H1 (cell line): ENCODE results near the gene CAGE1. TPM values are rescaled to one million over a fixed set of nuclear protein-coding genes. Genes with fewer than 3 reads are reported as not detected.

Source experiments
- CTCF ChIA-PET: fragments of 300-600 bp; sonication (Branson Sonifier 250); formaldehyde crosslinking; loops from one replicate; lab custom pipeline; 2021; ENCODE audit not compliant: partially characterized antibody; lab: Charles Lee
- POLR2A ChIA-PET: fragments of 300-600 bp; sonication (Branson Sonifier 250); formaldehyde crosslinking; loops from one replicate; lab custom pipeline; 2021; ENCODE audit warnings: inconsistent platforms; ENCODE audit not compliant: partially characterized antibody; lab: Charles Lee
- DNase-seq, 2 experiments: peaks; one replicate each; pipeline versions ENCODE4 v3.0.0 to v3.0.0-alpha.2; 2010 to 2022; ENCODE audit warnings: low spot score in 2 of 2, low read depth in 1 of 2, mixed read lengths in 1 of 2
- FAIRE-seq: peaks from 2 replicates; lab custom pipeline; 2011; peaks lifted over from hg19 to GRCh38; lab: Jason Lieb, UNC
- H2AFZ ChIP-seq: 2 replicates; pipeline ENCODE4 v1.8.1; 2012; ENCODE audit warnings: low read length, inconsistent platforms
- H2AK5ac ChIP-seq: 2 replicates; pipeline ENCODE4 v1.6.1; 2013; ENCODE audit warnings: low read depth, low read length
- H2BK120ac ChIP-seq: replicated peaks from 2 replicates; pipeline ENCODE3; 2013; ENCODE audit warnings: low read depth, low read length, inconsistent platforms
- H2BK12ac ChIP-seq: 2 replicates; pipeline ENCODE4 v1.6.1; 2013; ENCODE audit warnings: low read depth, low read length
- H2BK15ac ChIP-seq: 2 replicates; pipeline ENCODE4 v1.6.1; 2013; ENCODE audit warnings: low read length
- H2BK20ac ChIP-seq: 2 replicates; pipeline ENCODE4 v1.6.1; 2013; ENCODE audit warnings: low read length
- H2BK5ac ChIP-seq: 2 replicates; pipeline ENCODE4 v1.6.1; 2013; ENCODE audit warnings: low read depth, low read length
- H3K14ac ChIP-seq: 2 replicates; pipeline ENCODE4 v1.6.1; 2013; ENCODE audit warnings: inconsistent platforms; ENCODE audit not compliant: insufficient read length
- H3K18ac ChIP-seq: 2 replicates; pipeline ENCODE4 v1.6.1; 2013; ENCODE audit warnings: low read length; ENCODE audit errors: extremely low read depth
- H3K23ac ChIP-seq: 2 replicates; pipeline ENCODE4 v1.6.1; 2013; ENCODE audit warnings: inconsistent platforms; ENCODE audit not compliant: insufficient read length
- H3K23me2 ChIP-seq: 2 replicates; pipeline ENCODE4 v1.6.1; 2013; ENCODE audit warnings: low read depth, low read length
- H3K27ac ChIP-seq: 2 replicates; pipeline ENCODE4 v1.6.1; 2011; ENCODE audit warnings: low read depth, low read length, inconsistent platforms
- H3K27me3 ChIP-seq, 4 experiments: replicated peaks in 1 of 4; 1 replicate in 1 of 4; 2 replicates in 3 of 4; pipeline versions ENCODE4 v1.6.1 to v1.8.1; 2011 to 2013; ENCODE audit warnings: low read length in 3 of 4, mild to moderate bottlenecking in 3 of 4, inconsistent platforms in 2 of 4, mixed read lengths in 2 of 4, moderate library complexity in 1 of 4; ENCODE audit not compliant: control insufficient read depth in 3 of 4, insufficient read depth in 3 of 4; ENCODE audit errors: extremely low read depth in 1 of 4
- H3K36me3 ChIP-seq, 4 experiments: 2 replicates each; pipeline versions ENCODE4 v1.6.1 to v1.8.1; 2011 to 2013; ENCODE audit warnings: mild to moderate bottlenecking in 4 of 4, low read length in 3 of 4, moderate library complexity in 2 of 4, control low read depth in 1 of 4, inconsistent platforms in 1 of 4; ENCODE audit not compliant: insufficient read depth in 4 of 4, control insufficient read depth in 2 of 4
- H3K4ac ChIP-seq: replicated peaks from 2 replicates; pipeline ENCODE3; 2013; ENCODE audit warnings: low read length, low read depth, mixed read lengths, inconsistent platforms; ENCODE audit not compliant: insufficient read length
- H3K4me1 ChIP-seq, 4 experiments: replicated peaks in 1 of 4; 1 replicate in 1 of 4; 2 replicates in 3 of 4; pipeline versions ENCODE4 v1.6.1 to v1.8.1; 2011 to 2013; ENCODE audit warnings: low read length in 3 of 4, inconsistent platforms in 2 of 4, mixed read lengths in 1 of 4; ENCODE audit not compliant: insufficient read depth in 4 of 4, control insufficient read depth in 3 of 4
- H3K4me2 ChIP-seq, 2 experiments: 2 replicates each; pipeline versions ENCODE4 v1.6.1 to v1.8.1; 2011 to 2013; ENCODE audit warnings: low read depth in 2 of 2, low read length in 2 of 2, control low read depth in 1 of 2, inconsistent platforms in 1 of 2, mild to moderate bottlenecking in 1 of 2; ENCODE audit not compliant: insufficient read depth in 1 of 2
- H3K4me3 ChIP-seq, 4 experiments: fragments of 200-600, 300-600 bp in 1 of 4; sonication (generic), shearing (Covaris generic), sonication (Bioruptor Twin) in 1 of 4; 2 replicates each; pipeline versions ENCODE4 v1.5.1 to v1.8.1; 2011 to 2016; ENCODE audit warnings: low read length in 4 of 4, low read depth in 3 of 4, control low read depth in 2 of 4, inconsistent platforms in 2 of 4, mild to moderate bottlenecking in 2 of 4, mixed read lengths in 1 of 4, moderate library complexity in 1 of 4; ENCODE audit not compliant: insufficient read depth in 2 of 4; ENCODE audit errors: extremely low read depth in 1 of 4
- H3K56ac ChIP-seq: replicated peaks from 2 replicates; pipeline ENCODE3; 2013; ENCODE audit warnings: low read depth, mild to moderate bottlenecking, mixed read lengths, low read length, inconsistent platforms; ENCODE audit not compliant: insufficient read length
- H3K79me1 ChIP-seq: 2 replicates; pipeline ENCODE4 v1.6.1; 2013; ENCODE audit warnings: low read depth, low read length, control low read depth
- H3K79me2 ChIP-seq, 2 experiments: 2 replicates each; pipeline versions ENCODE4 v1.6.1 to v1.8.1; 2012 to 2013; ENCODE audit warnings: low read length in 2 of 2, mild to moderate bottlenecking in 2 of 2, inconsistent platforms in 1 of 2; ENCODE audit not compliant: insufficient read depth in 2 of 2, control insufficient read depth in 1 of 2
- H3K9ac ChIP-seq, 4 experiments: replicated peaks in 1 of 4; 1 replicate in 1 of 4; 2 replicates in 3 of 4; pipeline versions ENCODE4 v1.6.1 to v1.8.1; 2011 to 2013; ENCODE audit warnings: low read depth in 3 of 4, low read length in 3 of 4, control low read depth in 2 of 4, mild to moderate bottlenecking in 2 of 4, moderate library complexity in 2 of 4, inconsistent platforms in 1 of 4; ENCODE audit errors: extremely low read depth in 1 of 4
- H3K9me3 ChIP-seq, 2 experiments: 2 replicates each; pipeline versions ENCODE4 v1.6.1 to v1.8.1; 2012 to 2013; ENCODE audit warnings: mild to moderate bottlenecking in 2 of 2, moderate library complexity in 2 of 2, control low read depth in 1 of 2, inconsistent platforms in 1 of 2, low read depth in 1 of 2, low read length in 1 of 2, mixed read lengths in 1 of 2; ENCODE audit not compliant: insufficient read depth in 2 of 2
- H4K20me1 ChIP-seq, 2 experiments: replicated peaks in 1 of 2; 2 replicates each; pipeline versions ENCODE3 to v1.8.1; 2011 to 2013; ENCODE audit warnings: inconsistent platforms in 2 of 2, low read length in 2 of 2, mild to moderate bottlenecking in 1 of 2; ENCODE audit not compliant: insufficient read depth in 2 of 2, control insufficient read depth in 1 of 2
- H4K5ac ChIP-seq: 2 replicates; pipeline ENCODE4 v1.6.1; 2013; ENCODE audit warnings: low read length, low read depth, mixed read lengths, inconsistent platforms; ENCODE audit not compliant: insufficient read length
- H4K8ac ChIP-seq: 2 replicates; pipeline ENCODE4 v1.8.0; 2013; ENCODE audit warnings: mild to moderate bottlenecking, moderate library complexity, low read length, inconsistent platforms; ENCODE audit not compliant: insufficient read depth; ENCODE audit errors: extremely low read depth
- H4K91ac ChIP-seq: replicated peaks from 2 replicates; pipeline ENCODE3; 2013; ENCODE audit warnings: low read length, mixed read lengths, inconsistent platforms; ENCODE audit not compliant: insufficient read length
- ASH2L ChIP-seq: fragments of 200-600, 300-600 bp; sonication (generic); IDR thresholded peaks from one replicate; pipeline ENCODE4 v1.7.1; 2017; ENCODE audit warnings: low read length
- BRCA1 ChIP-seq: IDR thresholded peaks from 2 replicates; pipeline ENCODE4 v1.6.1; 2012; ENCODE audit warnings: low read depth, low read length, improper control_type of control experiment
- CBX8 ChIP-seq: fragments of 300-800, 300-1000 bp; sonication (generic); IDR thresholded peaks from 2 replicates; pipeline ENCODE4 v1.7.1; 2016; ENCODE audit warnings: low read depth, low read length, borderline replicate concordance
- EGR1 ChIP-seq: IDR thresholded peaks from 2 replicates; pipeline ENCODE4 v1.6.1; 2011; ENCODE audit warnings: low read depth, low read length, borderline replicate concordance
- KDM1A ChIP-seq: fragments of 200-600, 300-600 bp; sonication (generic); IDR thresholded peaks from 2 replicates; pipeline ENCODE4 v1.7.1; 2016; ENCODE audit warnings: mild to moderate bottlenecking, low read length, borderline replicate concordance
- KDM4A ChIP-seq: IDR thresholded peaks from one replicate; pipeline ENCODE4 v1.7.1; 2012; ENCODE audit warnings: low read depth, mild to moderate bottlenecking, moderate library complexity, low read length, inconsistent platforms; ENCODE audit not compliant: severe bottlenecking
- NRF1 ChIP-seq: IDR thresholded peaks from 2 replicates; pipeline ENCODE4 v1.6.1; 2011; ENCODE audit warnings: mild to moderate bottlenecking, low read depth, low read length, improper control_type of control experiment
- PHF8 ChIP-seq: fragments of 200-600 bp; sonication (generic); conservative IDR thresholded peaks from 2 replicates; pipeline ENCODE4 v1.7.1; 2012; ENCODE audit warnings: low read depth, mild to moderate bottlenecking, inconsistent platforms, low read length, moderate library complexity
- RBBP5 ChIP-seq: IDR thresholded peaks from 2 replicates; pipeline ENCODE4 v1.7.1; 2012; ENCODE audit warnings: low read depth, mild to moderate bottlenecking, inconsistent platforms, low read length, moderate library complexity, borderline replicate concordance
- RXRA ChIP-seq: IDR thresholded peaks from 2 replicates; pipeline ENCODE4 v1.6.1; 2011; ENCODE audit warnings: low read depth, mild to moderate bottlenecking, low read length, moderate library complexity; ENCODE audit not compliant: insufficient read depth
- SIRT6 ChIP-seq: IDR thresholded peaks from one replicate; pipeline ENCODE4 v1.7.1; 2012; ENCODE audit warnings: low read length, inconsistent platforms
- SIX5 ChIP-seq: IDR thresholded peaks from 2 replicates; pipeline ENCODE4 v1.6.1; 2011; ENCODE audit warnings: mild to moderate bottlenecking, low read depth, low read length
- SUZ12 ChIP-seq: fragments of 200-600 bp; sonication (generic); IDR thresholded peaks from 2 replicates; pipeline ENCODE4 v1.6.1; 2012; ENCODE audit warnings: mild to moderate bottlenecking, inconsistent platforms, low read length, moderate library complexity, mixed read lengths
- ZNF274 ChIP-seq: IDR thresholded peaks from 2 replicates; pipeline ENCODE4 v1.7.0; 2012; ENCODE audit warnings: low read length, borderline replicate concordance; ENCODE audit errors: extremely low read depth
- WGBS, 2 experiments: shearing (Covaris generic) in 1 of 2; methylation state at CpG; one replicate each; pipeline versions ENCODE4 v1.1.6 to v1.1.7; 2013 to 2015; ENCODE audit warnings: low lambda C conversion rate in 2 of 2, mixed read lengths in 2 of 2, inconsistent platforms in 1 of 2, low coverage in 1 of 2, missing lambda C conversion rate in 1 of 2; ENCODE audit not compliant: insufficient replicate concordance in 2 of 2, insufficient coverage in 1 of 2, insufficient read length in 1 of 2; ENCODE audit errors: extremely low coverage in 1 of 2, missing lambda C conversion rate in 1 of 2; 5-methylcytosine and 5-hydroxymethylcytosine counted together
- polyA plus RNA-seq, 7 experiments: library from polyadenylated mRNA; depleted of rRNA in 3 of 7; stranded (reverse) in 5 of 7; unstranded in 2 of 7; fragments of >200 nt in 5 of 7; fragments of 200-250 nt in 2 of 7; gene quantifications; 1 replicate in 5 of 7; 2 replicates in 1 of 7; 4 replicates in 1 of 7; pipeline versions ENCODE4 v1.2.1 to v1.2.3, GENCODE V29; 2011 to 2013; ENCODE audit warnings: missing spikeins in 2 of 7, mixed read lengths in 2 of 7
- total RNA-seq: library from RNA; stranded (reverse); fragmentation: NEBNext Ultra II Directional; extraction: Animal tissue kit (Norgen Biotek cat#: 25700); gene quantifications from 2 replicates; pipeline ENCODE4 v1.2.1, GENCODE V29; 2021
- TF ChIP-seq, protein P1 (sequence below): IDR thresholded peaks from 2 replicates; pipeline ENCODE4 v1.6.1; 2012; ENCODE audit warnings: inconsistent platforms

The CAGE1 gene
- total and polyA plus RNA-seq, 2 of the 8 experiments (the other 6 are each of a cell fraction or from before 2014, with no cell fraction given), result 0.09 TPM; not detected in 1

DNA sequence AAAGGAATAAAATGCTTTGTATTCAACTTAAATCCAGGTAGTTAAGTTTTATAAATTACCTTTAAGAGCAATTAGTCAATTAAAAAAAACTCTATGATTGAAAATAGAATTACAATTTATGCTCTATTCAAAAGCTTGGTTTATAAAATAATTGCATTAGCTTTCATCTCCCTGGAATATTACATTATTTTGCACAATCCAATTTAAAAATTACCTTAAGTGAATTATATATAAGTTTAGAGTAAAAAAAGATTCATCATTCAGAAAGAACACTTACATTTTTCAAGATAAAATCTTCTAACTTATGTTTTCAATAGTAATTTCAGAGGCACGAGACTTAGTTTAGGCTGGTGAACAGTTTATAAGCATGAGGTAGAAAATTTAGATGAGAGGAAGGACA lies 91.4 kb downstream of the CAGE1 start:
- Histone ChIP-seq H3K23ac (no peak overlapping the region), H3K79me1 (no peaks in the 10 kb centered on the region), H2BK5ac (no peak overlapping the region), H3K14ac (no peak overlapping the region), H2BK12ac (no peak overlapping the region), H2AK5ac (no peak overlapping the region), H3K18ac (no peak overlapping the region), H3K4me1 (no peaks in the 10 kb centered on the region), H2BK120ac (no peak overlapping the region), H3K27ac (no peak overlapping the region), H4K91ac (no peak overlapping the region), H4K8ac (no peak overlapping the region), H3K9me3 (no peaks in the 10 kb centered on the region), H3K4me3 (no peak overlapping the region), H3K9ac (no peak overlapping the region), H3K23me2 (no peaks in the 10 kb centered on the region), H4K5ac (no peak overlapping the region), H3K79me2 (no peaks in the 10 kb centered on the region), H2BK20ac (no peak overlapping the region), H2BK15ac (no peak overlapping the region), H2AFZ (no peak overlapping the region), H3K27me3 (no peaks in the 10 kb centered on the region), H3K4me2 (no peak overlapping the region), H4K20me1 (peaks cover 0 to 2% of the 10 kb centered on the region in 2 experiments), H3K36me3 (peaks cover 17 to 88% (median 51%) of the 10 kb centered on the region in 4 experiments), H3K4ac (no peak overlapping the region), H3K56ac (no peak overlapping the region)
- DNase-seq, result no peak
- ChIA-PET POLR2A (no interaction called here), CTCF (interaction anchor here (2.0 kb wide), 1 partner anchor 21 kb away, joined by 5 read pairs; no protein-coding TSS in a partner anchor)
- no peak for FAIRE-seq
- WGBS, 2 experiments, result 92% methylated on average over 1 of the region's 1 CpG; no CpG with 5 or more reads in 1 of the 2 experiments
- TF ChIP-seq NRF1 (no peak), ZNF274 (no peak), EGR1 (no peak), CBX8 (no peak), SIX5 (no peak), SUZ12 (no peak), RBBP5 (no peak), KDM4A (no peak), RXRA (no peak), SIRT6 (no peak), PHF8 (no peak), ASH2L (no peak), KDM1A (no peak), BRCA1 (no peak)
- TF ChIP-seq, protein P1, sequence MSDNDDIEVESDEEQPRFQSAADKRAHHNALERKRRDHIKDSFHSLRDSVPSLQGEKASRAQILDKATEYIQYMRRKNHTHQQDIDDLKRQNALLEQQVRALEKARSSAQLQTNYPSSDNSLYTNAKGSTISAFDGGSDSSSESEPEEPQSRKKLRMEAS, result no peak
